Type B pancreatic cell (in vitro differentiated cells): ENCODE measurements around the gene HEY2. TPM values are rescaled to one million over a fixed set of nuclear protein-coding genes. Genes with fewer than 3 reads are reported as not detected.

Source experiments
- DNase-seq: peaks from one replicate; pipeline ENCODE4 v3.0.0; 2021; ENCODE audit warnings: mixed read lengths; ENCODE audit not compliant: unreplicated experiment; ENCODE audit errors: extremely low spot score
- H3K27ac Mint-ChIP-seq: 2 replicates; pipeline ENCODE4 v1.8.0; 2021; ENCODE audit warnings: mild to moderate bottlenecking, mixed read lengths
- H3K27me3 Mint-ChIP-seq: 2 replicates; pipeline ENCODE4 v1.8.0; 2021; ENCODE audit warnings: mixed read lengths
- H3K36me3 Mint-ChIP-seq: 2 replicates; pipeline ENCODE4 v1.8.0; 2021; ENCODE audit warnings: mixed read lengths
- H3K4me1 Mint-ChIP-seq: one replicate; pipeline ENCODE4 v1.8.0; 2021; ENCODE audit warnings: mixed read lengths; ENCODE audit not compliant: unreplicated experiment
- H3K4me3 Mint-ChIP-seq: 2 replicates; pipeline ENCODE4 v1.8.0; 2021; ENCODE audit warnings: mild to moderate bottlenecking, mixed read lengths
- H3K9me3 Mint-ChIP-seq: 2 replicates; pipeline ENCODE4 v1.8.0; 2021; ENCODE audit warnings: mixed read lengths
- total RNA-seq: library from RNA; stranded (reverse); gene quantifications from 2 replicates; pipeline ENCODE4 v1.2.1, GENCODE V29; 2021; ENCODE audit warnings: low replicate concordance
- TF ChIP-seq, protein P1 (sequence below): fragments of 200-600 bp; sonication (generic); conservative IDR thresholded peaks from 2 replicates; pipeline ENCODE4 v1.5.0; 2021; ENCODE audit warnings: antibody characterized with exemption, mild to moderate bottlenecking

The HEY2 gene
- total RNA-seq, 1 donor from 2014 or later: 10.0 TPM

DNA sequence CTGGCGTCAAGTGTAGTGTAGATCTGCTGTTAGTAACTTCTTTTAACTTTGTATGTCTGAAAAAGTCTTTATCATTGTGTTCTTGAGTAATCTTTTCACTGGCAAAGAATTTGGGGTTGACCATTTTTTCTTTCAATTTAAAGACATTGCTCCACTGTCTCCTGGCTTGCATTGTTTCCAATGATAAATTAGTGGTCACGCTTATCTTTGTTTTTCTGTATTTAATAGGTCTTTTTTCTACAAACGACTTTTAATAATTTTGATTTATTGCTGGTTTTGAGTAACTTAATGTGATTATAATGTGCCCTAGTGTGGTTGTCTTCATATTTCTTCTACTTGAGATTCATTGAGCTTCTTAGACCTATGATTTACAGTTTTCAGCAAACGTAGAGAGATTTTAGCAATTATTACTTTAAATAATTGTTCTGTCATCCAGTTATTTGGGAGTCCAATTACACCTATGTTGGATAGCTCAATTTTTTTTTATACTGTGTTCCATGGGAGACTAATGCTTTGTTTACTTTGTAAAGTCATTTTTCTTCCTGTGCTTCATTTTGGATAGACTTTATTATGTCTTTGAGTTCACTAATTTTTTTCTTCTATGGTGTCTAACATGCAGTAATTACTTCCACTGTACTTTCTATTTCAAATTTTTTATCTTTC, 38.3 kb upstream of the HEY2 start:
- H3K9me3 Mint-ChIP-seq: peaks cover 24% of the 10 kb centered on the region
- peaks cover 9% of the 10 kb centered on the region for H3K4me1 Mint-ChIP-seq
- no peak overlapping the region for H3K4me3 Mint-ChIP-seq
- DNase-seq: no peak
- TF ChIP-seq, protein P1, sequence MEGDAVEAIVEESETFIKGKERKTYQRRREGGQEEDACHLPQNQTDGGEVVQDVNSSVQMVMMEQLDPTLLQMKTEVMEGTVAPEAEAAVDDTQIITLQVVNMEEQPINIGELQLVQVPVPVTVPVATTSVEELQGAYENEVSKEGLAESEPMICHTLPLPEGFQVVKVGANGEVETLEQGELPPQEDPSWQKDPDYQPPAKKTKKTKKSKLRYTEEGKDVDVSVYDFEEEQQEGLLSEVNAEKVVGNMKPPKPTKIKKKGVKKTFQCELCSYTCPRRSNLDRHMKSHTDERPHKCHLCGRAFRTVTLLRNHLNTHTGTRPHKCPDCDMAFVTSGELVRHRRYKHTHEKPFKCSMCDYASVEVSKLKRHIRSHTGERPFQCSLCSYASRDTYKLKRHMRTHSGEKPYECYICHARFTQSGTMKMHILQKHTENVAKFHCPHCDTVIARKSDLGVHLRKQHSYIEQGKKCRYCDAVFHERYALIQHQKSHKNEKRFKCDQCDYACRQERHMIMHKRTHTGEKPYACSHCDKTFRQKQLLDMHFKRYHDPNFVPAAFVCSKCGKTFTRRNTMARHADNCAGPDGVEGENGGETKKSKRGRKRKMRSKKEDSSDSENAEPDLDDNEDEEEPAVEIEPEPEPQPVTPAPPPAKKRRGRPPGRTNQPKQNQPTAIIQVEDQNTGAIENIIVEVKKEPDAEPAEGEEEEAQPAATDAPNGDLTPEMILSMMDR: no peak
- peaks cover 3% of the 10 kb centered on the region for H3K36me3 Mint-ChIP-seq
- H3K27ac Mint-ChIP-seq: no peak overlapping the region
- H3K27me3 Mint-ChIP-seq: peaks cover 20% of the 10 kb centered on the region

DNA sequence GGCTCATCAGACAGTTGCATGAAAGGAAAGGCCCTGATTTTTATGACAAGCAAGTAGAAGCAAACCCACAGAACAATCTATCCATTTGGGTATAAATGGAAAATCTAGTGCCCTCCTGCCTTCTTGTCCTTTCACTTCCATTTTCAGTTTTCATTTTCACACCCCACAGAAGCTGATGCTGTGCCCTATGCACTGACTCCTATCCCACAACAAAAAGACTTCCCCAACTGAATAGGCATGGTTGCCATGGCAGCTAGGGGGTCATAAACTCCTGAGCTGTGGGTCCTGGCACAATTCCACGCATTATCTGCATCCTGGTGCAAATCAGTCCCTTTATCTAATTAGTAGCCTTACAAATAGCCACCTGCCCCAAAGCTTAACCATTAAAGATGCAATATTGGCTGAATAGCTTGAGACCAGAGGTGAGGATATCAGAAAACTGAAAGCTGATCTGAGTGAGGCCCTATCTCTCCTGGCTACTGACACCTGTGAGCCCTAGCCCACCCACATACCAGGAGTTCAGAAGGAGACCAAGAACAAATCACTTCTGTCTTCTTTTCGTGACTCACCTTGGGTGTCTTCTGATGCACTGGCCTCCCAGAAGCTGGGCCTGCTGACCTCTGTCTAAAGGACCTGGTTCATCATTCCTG, 34.9 kb upstream of the HEY2 start:
- DNase-seq: no peak
- no peak overlapping the region for H3K27ac Mint-ChIP-seq
- no peak overlapping the region for H3K4me3 Mint-ChIP-seq
- H3K36me3 Mint-ChIP-seq: peaks cover 3% of the 10 kb centered on the region
- peaks cover 9% of the 10 kb centered on the region for H3K4me1 Mint-ChIP-seq
- H3K9me3 Mint-ChIP-seq: peaks cover 19% of the 10 kb centered on the region
- TF ChIP-seq, protein P1: no peak
- no peaks in the 10 kb centered on the region for H3K27me3 Mint-ChIP-seq

- no peaks in the 10 kb centered on the region for H3K27me3 Mint-ChIP-seq
- no peak for DNase-seq
- peaks cover 12% of the 10 kb centered on the region for H3K9me3 Mint-ChIP-seq
- no peak overlapping the region for H3K4me3 Mint-ChIP-seq
- no peak overlapping the region for H3K27ac Mint-ChIP-seq
- peaks cover 9% of the 10 kb centered on the region for H3K4me1 Mint-ChIP-seq
- no peaks in the 10 kb centered on the region for H3K36me3 Mint-ChIP-seq
- TF ChIP-seq, protein P1: no peak
Observed at GRCh38 chr6:125717120-125717731, 32.2 kb upstream of the HEY2 start.

DNA sequence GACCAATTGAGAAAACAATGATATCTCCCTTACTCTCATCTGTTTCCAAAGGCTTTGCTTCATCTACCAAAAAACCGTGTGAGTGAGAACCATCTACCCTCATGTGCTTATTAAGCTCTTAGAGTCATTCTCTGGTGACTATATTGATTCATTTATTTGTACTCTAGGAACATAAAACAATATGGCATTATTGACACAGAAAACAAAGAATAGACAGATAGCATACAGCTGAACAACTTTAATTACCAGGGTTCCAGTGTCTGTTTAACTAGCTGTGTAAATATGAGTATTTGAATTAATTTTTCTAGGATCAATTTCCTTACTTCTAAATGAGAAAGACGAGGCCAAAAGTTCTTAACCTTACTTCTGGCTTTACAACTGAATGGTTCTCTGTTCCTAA, 31.3 kb upstream of the HEY2 start:
- Mint-ChIP-seq H3K27me3 (no peaks in the 10 kb centered on the region), H3K4me1 (peaks cover 9% of the 10 kb centered on the region), H3K27ac (no peak overlapping the region), H3K4me3 (no peak overlapping the region), H3K9me3 (peaks cover 16% of the 10 kb centered on the region), H3K36me3 (no peaks in the 10 kb centered on the region)
- TF ChIP-seq, protein P1: no peak
- DNase-seq: no peak

DNA sequence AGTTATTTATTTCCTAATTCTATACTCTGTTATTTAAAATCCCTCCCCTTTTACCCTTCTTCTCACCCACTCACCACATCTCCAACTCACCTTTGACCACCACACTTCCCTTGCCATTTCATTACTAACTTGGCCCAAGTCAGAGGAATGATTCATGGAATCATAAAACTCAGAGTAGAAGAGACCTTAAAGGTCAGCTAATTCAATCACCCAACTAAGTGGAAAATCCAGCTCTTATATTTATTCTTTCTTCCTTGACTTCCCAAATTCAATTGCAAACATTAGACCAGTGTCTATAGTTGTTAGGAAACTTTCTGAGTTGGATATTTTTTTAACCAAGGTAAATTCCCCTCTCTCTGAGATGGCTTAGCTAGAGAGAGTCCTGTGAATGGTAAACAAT, 26.5 kb upstream of the HEY2 start:
- Mint-ChIP-seq H3K27me3 (no peaks in the 10 kb centered on the region), H3K27ac (no peak overlapping the region), H3K4me1 (no peaks in the 10 kb centered on the region), H3K9me3 (peaks cover 7% of the 10 kb centered on the region), H3K4me3 (no peak overlapping the region), H3K36me3 (no peaks in the 10 kb centered on the region)
- TF ChIP-seq, protein P1: no peak
- DNase-seq: no peak
